Spleen (tissue), 11 donors: ENCODE results near the gene ROR1. TPM values are rescaled to one million over a fixed set of nuclear protein-coding genes. Genes with fewer than 3 reads are reported as not detected.

Source experiments
- DNase-seq: peaks from one replicate; pipeline ENCODE4 v3.0.0-alpha.2; 2020
- H3K27ac ChIP-seq, 8 donors: fragments of 200-600 bp; sonication (generic) in 7 of 8; 1 replicate in 4 of 8; 2 replicates in 4 of 8; pipeline versions ENCODE4 v1.5.0 to v1.8.0; 2016 to 2021; ENCODE audit warnings: inconsistent platforms in 4 of 8, mild to moderate bottlenecking in 4 of 8, moderate library complexity in 1 of 8
- H3K27me3 ChIP-seq, 7 donors: fragments of 200-600 bp; sonication (generic) in 6 of 7; replicated peaks in 1 of 7; 1 replicate in 4 of 7; 2 replicates in 3 of 7; pipeline versions ENCODE4 v1.5.0 to v1.8.0; 2016 to 2021; ENCODE audit warnings: inconsistent platforms in 3 of 7, mild to moderate bottlenecking in 1 of 7
- H3K36me3 ChIP-seq, 6 donors: fragments of 200-600 bp; sonication (generic) in 5 of 6; 1 replicate in 4 of 6; 2 replicates in 2 of 6; pipeline versions ENCODE4 v1.5.0 to v1.8.0; 2016 to 2021; ENCODE audit warnings: inconsistent platforms in 2 of 6
- H3K4me1 ChIP-seq, 6 donors: fragments of 200-600 bp; sonication (generic) in 5 of 6; 1 replicate in 3 of 6; 2 replicates in 3 of 6; pipeline versions ENCODE4 v1.5.0 to v1.8.0; 2016 to 2021; ENCODE audit warnings: inconsistent platforms in 3 of 6
- H3K4me3 ChIP-seq, 8 donors: fragments of 200-600 bp; sonication (generic) in 7 of 8; 1 replicate in 4 of 8; 2 replicates in 4 of 8; pipeline versions ENCODE4 v1.5.0 to v1.8.0; 2016 to 2021; ENCODE audit warnings: inconsistent platforms in 4 of 8, mild to moderate bottlenecking in 4 of 8, moderate library complexity in 2 of 8
- H3K9me3 ChIP-seq, 8 donors: fragments of 200-600 bp; sonication (generic) in 7 of 8; 1 replicate in 4 of 8; 2 replicates in 4 of 8; pipeline versions ENCODE4 v1.5.0 to v1.8.0; 2016 to 2021; ENCODE audit warnings: inconsistent platforms in 4 of 8
- POLR2A ChIP-seq, 3 donors: fragments of 450-650 bp; IDR thresholded peaks; one replicate each; pipeline ENCODE4 v1.5.1; 2017; ENCODE audit warnings: antibody characterized with exemption in 3 of 3, mild to moderate bottlenecking in 1 of 3
- POLR2AphosphoS5 ChIP-seq, 3 donors: sonication (generic); formaldehyde crosslinking; IDR thresholded peaks; one replicate each; pipeline ENCODE4 v1.5.1; 2017; ENCODE audit warnings: antibody characterized with exemption in 3 of 3
- WGBS, 5 donors: extraction: QIAGEN DNeasy Blood & Tissue Kit in 3 of 5; methylation state at CpG; one replicate each; pipeline versions ENCODE4 v1.1.5 to v1.1.7; 2013 to 2018; 5-methylcytosine and 5-hydroxymethylcytosine counted together
- intact Hi-C: fragments of 100-400 bp; cut with DNase I; formaldehyde crosslinking; loops from one replicate; pipeline ENCODE4 v1.15.0; 2023; ENCODE audit warnings: low total_unique reads
- polyA plus RNA-seq, 3 donors: library from polyadenylated mRNA; stranded (reverse); fragments of 200-250 nt; gene quantifications; one replicate each; pipeline ENCODE4 v1.2.1, GENCODE V29; 2013
- total RNA-seq, 7 donors: library from RNA; depleted of rRNA in 3 of 7; stranded (reverse); fragments of >200 nt in 3 of 7; fragmentation: NEBNext Ultra II Directional in 4 of 7; extraction: Animal tissue kit (Norgen Biotek cat#: 25700) in 4 of 7; gene quantifications; one replicate each; pipeline versions ENCODE4 v1.1.0 to v1.2.1, GENCODE V29; 2016 to 2021
- TF ChIP-seq, protein P1 (sequence below), 11 experiments: fragments of 200-600 bp in 7 of 11; fragments of 450-650 bp in 4 of 11; sonication (generic) in 4 of 11; IDR thresholded peaks in 8 of 11; conservative IDR thresholded peaks in 3 of 11; 1 replicate in 7 of 11; 2 replicates in 4 of 11; pipeline versions ENCODE4 v1.4.0 to v1.8.0; 2016 to 2021; ENCODE audit warnings: antibody characterized with exemption in 11 of 11, inconsistent platforms in 4 of 11, mild to moderate bottlenecking in 1 of 11
- donor health status: healthy with polysubstance abuse.
- donor health status: DM: no; HTN: no; CAD: no; lungs with moderate emphysema.
- donor health status: DM: no; HTN: no; CAD: no.
- donor health status: Bipolar disorder and iron deficiency.
- donor health status: healthy.
- donor health status: DM: no; HTN: no; CAD: no.
- donor health status: DM: yes; HTN: yes; CAD: no.

Gene ROR1
- total and polyA plus RNA-seq, 10 donors, result 0.43 to 12.3 (median 6.4) TPM

DNA sequence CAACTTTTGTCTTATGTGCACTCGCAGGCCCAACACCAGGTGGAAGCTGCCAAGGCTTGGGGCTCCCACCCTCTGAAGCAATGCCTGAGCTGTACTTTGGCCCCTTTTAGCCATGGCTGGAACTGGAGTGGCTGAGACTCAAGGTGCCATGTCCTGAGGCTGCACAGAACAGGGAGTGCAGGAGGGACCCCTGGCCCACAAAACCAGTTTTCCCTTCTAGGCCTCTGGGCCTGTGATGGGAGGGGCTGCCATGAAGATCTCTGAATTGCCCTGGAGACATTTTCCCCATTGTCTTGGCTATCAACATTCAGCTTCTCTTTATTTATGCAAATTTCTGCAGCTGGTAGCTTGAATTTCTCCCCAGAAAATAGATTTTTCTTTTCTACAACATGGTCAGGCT lies 57.6 kb downstream of the ROR1 start:
- TF ChIP-seq, protein P1, sequence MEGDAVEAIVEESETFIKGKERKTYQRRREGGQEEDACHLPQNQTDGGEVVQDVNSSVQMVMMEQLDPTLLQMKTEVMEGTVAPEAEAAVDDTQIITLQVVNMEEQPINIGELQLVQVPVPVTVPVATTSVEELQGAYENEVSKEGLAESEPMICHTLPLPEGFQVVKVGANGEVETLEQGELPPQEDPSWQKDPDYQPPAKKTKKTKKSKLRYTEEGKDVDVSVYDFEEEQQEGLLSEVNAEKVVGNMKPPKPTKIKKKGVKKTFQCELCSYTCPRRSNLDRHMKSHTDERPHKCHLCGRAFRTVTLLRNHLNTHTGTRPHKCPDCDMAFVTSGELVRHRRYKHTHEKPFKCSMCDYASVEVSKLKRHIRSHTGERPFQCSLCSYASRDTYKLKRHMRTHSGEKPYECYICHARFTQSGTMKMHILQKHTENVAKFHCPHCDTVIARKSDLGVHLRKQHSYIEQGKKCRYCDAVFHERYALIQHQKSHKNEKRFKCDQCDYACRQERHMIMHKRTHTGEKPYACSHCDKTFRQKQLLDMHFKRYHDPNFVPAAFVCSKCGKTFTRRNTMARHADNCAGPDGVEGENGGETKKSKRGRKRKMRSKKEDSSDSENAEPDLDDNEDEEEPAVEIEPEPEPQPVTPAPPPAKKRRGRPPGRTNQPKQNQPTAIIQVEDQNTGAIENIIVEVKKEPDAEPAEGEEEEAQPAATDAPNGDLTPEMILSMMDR (IDR thresholded peaks at IDR 0.05 in 8 of 11, conservative IDR thresholded peaks at IDR 0.05 in 3 of 11), result no peak
- no peak for TF ChIP-seq POLR2A (IDR thresholded peaks at IDR 0.05)
- TF ChIP-seq POLR2AphosphoS5 (IDR thresholded peaks at IDR 0.05), result no peak
- Histone ChIP-seq H3K9me3 (no peaks in the 10 kb centered on the region), H3K4me1 (peaks cover 6 to 44% (median 14%) of the 10 kb centered on the region in 6 donors), H3K4me3 (no peak overlapping the region), H3K27me3 (no peaks in the 10 kb centered on the region), H3K36me3 (no peaks in the 10 kb centered on the region), H3K27ac (peak overlapping the region in 1 of 8 donors; percentile 60)
- no peak for DNase-seq
- intact Hi-C loops, result no loop called here
- WGBS, 5 donors, result 83 to 100% (median 96%) methylated on average over 1 of the region's 1 CpG

DNA sequence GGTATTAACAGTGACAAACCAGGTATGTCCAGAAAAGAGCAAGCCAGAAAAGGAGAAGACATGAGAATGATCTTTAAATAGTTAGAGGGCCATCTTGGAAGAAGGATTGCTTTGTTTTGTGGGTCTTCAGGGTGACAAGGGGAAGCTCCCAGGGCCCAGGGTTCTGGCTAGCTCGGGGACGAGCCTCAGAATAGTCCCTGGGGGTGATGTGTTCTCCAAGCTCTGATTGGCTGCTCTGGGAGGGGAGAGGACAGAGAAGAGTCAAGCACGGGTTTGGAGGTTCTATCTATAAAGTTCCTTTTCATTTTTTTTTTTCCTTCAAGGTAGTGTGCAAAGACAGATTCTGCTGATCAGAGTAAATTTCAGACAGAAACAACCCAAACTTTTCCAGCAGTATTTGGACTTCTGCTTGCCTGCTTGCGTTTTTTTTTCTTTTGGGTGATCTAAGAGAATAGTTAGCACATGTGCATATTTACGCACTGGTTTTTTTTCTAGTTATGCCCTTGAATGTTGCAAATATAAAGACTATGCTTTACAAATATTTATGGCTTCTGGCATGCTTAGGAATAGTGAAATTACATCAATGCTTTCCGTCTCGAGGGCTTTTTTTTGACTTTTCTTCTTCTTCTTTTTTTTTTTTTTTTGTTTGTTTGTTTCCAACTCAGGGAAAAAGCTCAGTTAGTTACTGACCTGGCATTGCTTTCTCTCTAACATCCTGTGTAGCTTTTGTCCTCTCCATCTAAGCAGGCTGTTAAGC lies 59.7 kb downstream of the ROR1 start:
- Histone ChIP-seq H3K4me1 (peaks cover 5 to 33% (median 9%) of the 10 kb centered on the region in 6 donors), H3K4me3 (no peak overlapping the region), H3K27me3 (no peaks in the 10 kb centered on the region), H3K36me3 (no peaks in the 10 kb centered on the region), H3K27ac (no peak overlapping the region), H3K9me3 (no peaks in the 10 kb centered on the region)
- 55 to 76% (median 72%) methylated on average over 7 of the region's 7 CpGs for WGBS, 5 donors
- intact Hi-C loops, result no loop called here
- TF ChIP-seq POLR2AphosphoS5 (IDR thresholded peaks at IDR 0.05) (no peak), POLR2A (IDR thresholded peaks at IDR 0.05) (no peak)
- TF ChIP-seq, protein P1 (IDR thresholded peaks at IDR 0.05 in 8 of 11, conservative IDR thresholded peaks at IDR 0.05 in 3 of 11), result no peak
- DNase-seq, result no peak

DNA sequence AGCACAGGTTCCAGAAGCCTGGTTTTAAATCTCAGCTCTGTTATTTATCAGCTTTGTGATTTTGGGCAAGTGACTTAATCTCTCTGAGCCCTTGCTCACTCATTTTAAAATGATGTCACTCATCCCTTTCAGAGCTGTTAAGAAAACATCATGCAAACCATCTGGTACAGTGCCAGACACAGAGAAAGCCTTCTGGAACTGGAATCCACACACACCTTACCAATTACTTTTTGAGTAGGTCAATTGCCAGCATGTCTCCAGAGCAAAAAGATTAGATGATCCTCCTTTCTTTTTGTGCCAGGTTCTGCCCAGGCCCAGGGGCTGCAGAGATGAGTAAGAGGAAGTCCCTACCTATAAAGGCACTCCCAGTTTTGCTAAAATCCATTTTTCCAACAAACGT lies 61.3 kb downstream of the ROR1 start:
- intact Hi-C loops, result no loop called here
- H3K9me3 ChIP-seq, result no peaks in the 10 kb centered on the region
- H3K27ac ChIP-seq, result no peak overlapping the region
- WGBS, 5 donors, result 59 to 81% (median 67%) methylated on average over 1 of the region's 1 CpG
- no peak overlapping the region for H3K4me3 ChIP-seq
- H3K27me3 ChIP-seq, result no peaks in the 10 kb centered on the region
- TF ChIP-seq, protein P1 (IDR thresholded peaks at IDR 0.05 in 8 of 11, conservative IDR thresholded peaks at IDR 0.05 in 3 of 11), result no peak
- TF ChIP-seq POLR2A (IDR thresholded peaks at IDR 0.05) (no peak), POLR2AphosphoS5 (IDR thresholded peaks at IDR 0.05) (no peak)
- DNase-seq, result no peak
- no peaks in the 10 kb centered on the region for H3K36me3 ChIP-seq
- H3K4me1 ChIP-seq, result peaks cover 0 to 19% (median 0%) of the 10 kb centered on the region in 6 donors

DNA sequence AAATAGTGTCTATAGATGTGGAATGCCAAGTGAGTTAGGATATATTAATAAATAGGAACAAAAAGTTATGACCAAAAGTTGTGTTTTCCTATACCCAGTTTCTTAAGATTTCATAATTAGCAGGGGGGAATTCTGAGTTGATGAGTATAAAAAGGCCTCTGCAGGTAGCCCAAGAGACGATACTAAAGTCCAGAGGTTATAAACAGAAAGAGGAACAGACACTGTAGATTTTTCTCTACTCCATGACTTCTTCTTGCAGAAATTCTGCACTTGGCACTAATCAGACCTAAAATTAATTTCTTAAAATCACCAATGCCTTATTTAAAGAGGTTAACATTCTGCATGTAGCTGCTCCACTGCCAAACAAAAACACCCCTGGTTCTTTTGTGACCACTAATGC lies 62.6 kb downstream of the ROR1 start:
- 47 to 76% (median 58%) methylated on average over 1 of the region's 1 CpG for WGBS, 5 donors
- Histone ChIP-seq H3K4me1 (peaks cover 0 to 12% (median 0%) of the 10 kb centered on the region in 6 donors), H3K4me3 (no peak overlapping the region), H3K27ac (no peak overlapping the region), H3K36me3 (no peaks in the 10 kb centered on the region), H3K27me3 (no peaks in the 10 kb centered on the region), H3K9me3 (no peaks in the 10 kb centered on the region)
- TF ChIP-seq, protein P1 (IDR thresholded peaks at IDR 0.05 in 8 of 11, conservative IDR thresholded peaks at IDR 0.05 in 3 of 11), result no peak
- TF ChIP-seq POLR2A (IDR thresholded peaks at IDR 0.05) (no peak), POLR2AphosphoS5 (IDR thresholded peaks at IDR 0.05) (no peak)
- intact Hi-C loops, result no loop called here
- no peak for DNase-seq
